WERI-Rb-1 (cell line): ENCODE measurements around the gene LRRC27.

Experiments used
- DNase-seq: peaks from one replicate; pipeline ENCODE4 v3.0.0-alpha.2; 2020
- H3K27ac ChIP-seq: fragments of 250-450 bp; sonication (Bioruptor Pico); 2 replicates; pipeline ENCODE4 v1.5.1; 2020; ENCODE audit warnings: mild to moderate bottlenecking, moderate library complexity
- H3K27me3 ChIP-seq: fragments of 250-450 bp; sonication (Bioruptor Pico); 2 replicates; pipeline ENCODE4 v1.5.1; 2021; ENCODE audit warnings: mild to moderate bottlenecking, low read depth, moderate library complexity; ENCODE audit not compliant: insufficient read depth, severe bottlenecking
- H3K36me3 ChIP-seq: fragments of 250-450 bp; sonication (Bioruptor Pico); 2 replicates; pipeline ENCODE4 v1.5.1; 2020; ENCODE audit warnings: mild to moderate bottlenecking, moderate library complexity
- H3K4me3 ChIP-seq: 2 replicates; pipeline ENCODE4 v1.5.1; 2011; ENCODE audit warnings: low read depth, mild to moderate bottlenecking, control low read depth, low read length
- H3K9me3 ChIP-seq: fragments of 250-450 bp; sonication (Bioruptor Pico); 2 replicates; pipeline ENCODE4 v1.5.1; 2021; ENCODE audit warnings: mild to moderate bottlenecking, moderate library complexity; ENCODE audit not compliant: severe bottlenecking
- TF ChIP-seq, protein P1 (sequence below): IDR thresholded peaks from 2 replicates; pipeline ENCODE4 v1.5.1; 2011; ENCODE audit warnings: low read depth, mild to moderate bottlenecking, control low read depth, inconsistent platforms, low read length

The LRRC27 gene

GRCh38 chr10:132396494-132397035, 64.6 kb downstream of the LRRC27 start:
- H3K36me3 ChIP-seq: peaks cover 22% of the 10 kb centered on the region
- TF ChIP-seq, protein P1, sequence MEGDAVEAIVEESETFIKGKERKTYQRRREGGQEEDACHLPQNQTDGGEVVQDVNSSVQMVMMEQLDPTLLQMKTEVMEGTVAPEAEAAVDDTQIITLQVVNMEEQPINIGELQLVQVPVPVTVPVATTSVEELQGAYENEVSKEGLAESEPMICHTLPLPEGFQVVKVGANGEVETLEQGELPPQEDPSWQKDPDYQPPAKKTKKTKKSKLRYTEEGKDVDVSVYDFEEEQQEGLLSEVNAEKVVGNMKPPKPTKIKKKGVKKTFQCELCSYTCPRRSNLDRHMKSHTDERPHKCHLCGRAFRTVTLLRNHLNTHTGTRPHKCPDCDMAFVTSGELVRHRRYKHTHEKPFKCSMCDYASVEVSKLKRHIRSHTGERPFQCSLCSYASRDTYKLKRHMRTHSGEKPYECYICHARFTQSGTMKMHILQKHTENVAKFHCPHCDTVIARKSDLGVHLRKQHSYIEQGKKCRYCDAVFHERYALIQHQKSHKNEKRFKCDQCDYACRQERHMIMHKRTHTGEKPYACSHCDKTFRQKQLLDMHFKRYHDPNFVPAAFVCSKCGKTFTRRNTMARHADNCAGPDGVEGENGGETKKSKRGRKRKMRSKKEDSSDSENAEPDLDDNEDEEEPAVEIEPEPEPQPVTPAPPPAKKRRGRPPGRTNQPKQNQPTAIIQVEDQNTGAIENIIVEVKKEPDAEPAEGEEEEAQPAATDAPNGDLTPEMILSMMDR: peak; percentile 39; the same call in 1 of the 2 replicates
- no peaks in the 10 kb centered on the region for H3K27me3 ChIP-seq
- DNase-seq: peak; percentile 57
- peak overlapping the region; percentile 80 for H3K27ac ChIP-seq
- H3K9me3 ChIP-seq: no peaks in the 10 kb centered on the region
- peak overlapping the region; percentile 58 for H3K4me3 ChIP-seq

DNA sequence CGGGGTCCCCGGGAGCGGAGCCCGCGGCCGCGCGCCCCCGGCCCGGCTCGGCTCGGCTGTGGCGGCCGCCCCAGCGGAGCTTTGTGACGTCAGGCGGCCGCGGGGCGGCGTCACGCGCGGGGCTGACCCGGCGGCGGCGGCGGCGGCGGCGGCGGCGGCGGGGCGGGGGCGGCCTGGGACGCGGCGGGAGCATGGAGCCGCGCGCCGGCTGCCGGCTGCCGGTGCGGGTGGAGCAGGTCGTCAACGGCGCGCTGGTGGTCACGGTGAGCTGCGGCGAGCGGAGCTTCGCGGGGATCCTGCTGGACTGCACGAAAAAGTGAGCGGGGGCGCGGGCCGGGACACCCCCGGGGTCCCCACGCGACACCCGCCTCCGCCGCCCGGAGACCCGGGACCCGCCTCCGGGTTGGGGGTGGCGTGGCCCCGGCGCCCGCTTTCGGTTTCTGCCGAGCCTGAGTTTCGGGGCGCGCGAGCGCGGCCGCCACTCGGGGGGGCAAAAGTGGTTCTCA, 65.1 kb downstream of the LRRC27 start, which contains the start of gene PWWP2B:
PWWP2B (plus strand) TSS at position 165 of the 506 bp plus-strand sequence; CDS start at position 192, 27 bp downstream.
- TF ChIP-seq, protein P1: no peak
- Histone ChIP-seq H3K4me3 (peak within 1 kb of the TSS; percentile 62), H3K27me3 (no peaks in the 10 kb centered on the region), H3K36me3 (peaks cover 22% of the 10 kb centered on the region), H3K27ac (peak within 1 kb of the TSS; percentile 94), H3K9me3 (no peaks in the 10 kb centered on the region)
- no peak for DNase-seq

GRCh38 chr10:132397671-132398565, 65.9 kb downstream of the LRRC27 start:
- TF ChIP-seq, protein P1: no peak
- Histone ChIP-seq H3K27me3 (no peaks in the 10 kb centered on the region), H3K27ac (peak overlapping the region; percentile 94), H3K4me3 (peak overlapping the region; percentile 62), H3K9me3 (no peaks in the 10 kb centered on the region), H3K36me3 (peaks cover 26% of the 10 kb centered on the region)
- DNase-seq: peak; percentile 66

DNA sequence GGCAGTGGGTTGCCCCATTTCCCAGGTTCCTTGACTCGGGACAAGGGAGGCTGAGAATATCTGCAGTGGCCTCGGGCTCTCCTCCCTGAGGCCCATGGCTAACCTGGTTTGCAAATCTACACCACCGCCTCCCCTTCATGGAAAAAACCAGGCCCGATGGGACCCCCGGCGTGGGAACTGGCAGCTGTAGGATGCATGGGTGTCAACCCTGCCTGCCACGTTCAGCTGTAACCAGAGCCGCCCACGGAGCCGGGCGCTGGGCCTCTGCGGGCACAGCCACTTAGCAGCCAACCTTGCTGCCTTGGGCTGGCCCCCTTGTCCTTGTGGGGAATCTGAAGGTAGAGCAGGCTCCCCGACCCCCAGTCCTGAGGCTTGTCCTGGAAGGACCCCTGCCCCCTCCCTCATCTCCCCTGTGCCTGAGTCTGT, 66.6 kb downstream of the LRRC27 start:
- H3K27me3 ChIP-seq: no peaks in the 10 kb centered on the region
- no peaks in the 10 kb centered on the region for H3K9me3 ChIP-seq
- H3K36me3 ChIP-seq: peaks cover 26% of the 10 kb centered on the region
- TF ChIP-seq, protein P1: no peak
- H3K27ac ChIP-seq: peak overlapping the region; percentile 94
- DNase-seq: no peak
- no peak overlapping the region; the same call in 1 of the 2 replicates for H3K4me3 ChIP-seq

- DNase-seq: no peak
- no peak overlapping the region for H3K4me3 ChIP-seq
- H3K9me3 ChIP-seq: no peaks in the 10 kb centered on the region
- TF ChIP-seq, protein P1: no peak
- peaks cover 29% of the 10 kb centered on the region for H3K36me3 ChIP-seq
- peak overlapping the region; percentile 37 for H3K27ac ChIP-seq
- H3K27me3 ChIP-seq: no peaks in the 10 kb centered on the region
Observed at GRCh38 chr10:132399117-132400035, 67.4 kb downstream of the LRRC27 start.
